ENCODE measurements around the gene DNAI7.

The DNAI7 gene

GRCh38 chr12:25195056-25195971 lies at the start of gene DNAI7, which contains the start of gene ETFRF1:
TSS of gene DNAI7 (minus strand) at chr12:25195160. CDS start at chr12:25195078, 82 bp downstream.
TSS of gene ETFRF1 (plus strand) at chr12:25195237. CDS start at chr12:25203957, 8,720 bp downstream.
- H3K4me3 ChIP-seq (ENCODE audit: low read depth, low read length), result peak within 1 kb of the TSS; percentile 73
- DNase-seq (ENCODE audit: low read depth), result peak; percentile 70

GRCh38 chr12:25243680-25243990 lies 48.7 kb upstream of the DNAI7 start:
- no peak overlapping the region for H3K4me3 ChIP-seq (ENCODE audit: low read depth, low read length)
- no peak for DNase-seq (ENCODE audit: low read depth)

- DNase-seq (ENCODE audit: low read depth), result no peak
Observed at GRCh38 chr12:25242981-25243679, 48.2 kb upstream of the DNAI7 start.

GRCh38 chr12:25241167-25242020 lies 46.4 kb upstream of the DNAI7 start:
- DNase-seq (ENCODE audit: low read depth), result peak; percentile 24
- H3K4me3 ChIP-seq (ENCODE audit: low read depth, low read length), result no peak overlapping the region

More at GRCh38 chr12:25242981-25243679, 48.2 kb upstream of the DNAI7 start:
- no peak overlapping the region for H3K4me3 ChIP-seq (ENCODE audit: low read depth, low read length)

- no peak overlapping the region for H3K4me3 ChIP-seq (ENCODE audit: low read depth, low read length)
- DNase-seq (ENCODE audit: low read depth), result no peak
Observed at GRCh38 chr12:25236626-25237025, 41.7 kb upstream of the DNAI7 start.

GRCh38 chr12:25236190-25236589 lies 41.2 kb upstream of the DNAI7 start:
- no peak for DNase-seq (ENCODE audit: low read depth)

GRCh38 chr12:25213338-25213737 lies 18.4 kb upstream of the DNAI7 start:
- no peak overlapping the region for H3K4me3 ChIP-seq (ENCODE audit: low read depth, low read length)
- no peak for DNase-seq (ENCODE audit: low read depth)

More at GRCh38 chr12:25236190-25236589, 41.2 kb upstream of the DNAI7 start:
- H3K4me3 ChIP-seq (ENCODE audit: low read depth, low read length), result no peak overlapping the region

GRCh38 chr12:25208554-25208953 lies 13.6 kb upstream of the DNAI7 start:
- no peak overlapping the region for H3K4me3 ChIP-seq (ENCODE audit: low read depth, low read length)
- no peak for DNase-seq (ENCODE audit: low read depth)

- DNase-seq (ENCODE audit: low read depth), result no peak
- H3K4me3 ChIP-seq (ENCODE audit: low read depth, low read length), result no peak overlapping the region
Observed at GRCh38 chr12:25207846-25208245, 12.9 kb upstream of the DNAI7 start.

- H3K4me3 ChIP-seq (ENCODE audit: low read depth, low read length), result no peak overlapping the region
- no peak for DNase-seq (ENCODE audit: low read depth)
Observed at GRCh38 chr12:25207411-25207810, 12.5 kb upstream of the DNAI7 start.

- H3K4me3 ChIP-seq (ENCODE audit: low read depth, low read length), result no peak overlapping the region
- DNase-seq (ENCODE audit: low read depth), result no peak
Observed at GRCh38 chr12:25202137-25202536, 7.2 kb upstream of the DNAI7 start.

- no peak overlapping the region for H3K4me3 ChIP-seq (ENCODE audit: low read depth, low read length)
- DNase-seq (ENCODE audit: low read depth), result peak; percentile 7
Observed at GRCh38 chr12:25200703-25201102, 5.7 kb upstream of the DNAI7 start.

GRCh38 chr12:25197608-25198007 lies 2.6 kb upstream of the DNAI7 start:
- H3K4me3 ChIP-seq (ENCODE audit: low read depth, low read length), result no peak overlapping the region
- no peak for DNase-seq (ENCODE audit: low read depth)

GRCh38 chr12:25194722-25195055 lies 271 bp downstream of the DNAI7 start:
- peak overlapping the region; percentile 73 for H3K4me3 ChIP-seq (ENCODE audit: low read depth, low read length)
- DNase-seq (ENCODE audit: low read depth), result no peak

- H3K4me3 ChIP-seq (ENCODE audit: low read depth, low read length), result peak overlapping the region; percentile 73
- DNase-seq (ENCODE audit: low read depth), result no peak
Observed at GRCh38 chr12:25194214-25194613, 746 bp downstream of the DNAI7 start.

- DNase-seq (ENCODE audit: low read depth), result no peak
Observed at GRCh38 chr12:25190793-25191192, 4.2 kb downstream of the DNAI7 start.

GRCh38 chr12:25189656-25190055 lies 5.3 kb downstream of the DNAI7 start:
- no peak overlapping the region for H3K4me3 ChIP-seq (ENCODE audit: low read depth, low read length)
- DNase-seq (ENCODE audit: low read depth), result no peak

More at GRCh38 chr12:25190793-25191192, 4.2 kb downstream of the DNAI7 start:
- H3K4me3 ChIP-seq (ENCODE audit: low read depth, low read length), result no peak overlapping the region

- no peak overlapping the region for H3K4me3 ChIP-seq (ENCODE audit: low read depth, low read length)
- DNase-seq (ENCODE audit: low read depth), result peak; percentile 68
Observed at GRCh38 chr12:25187781-25188180, 7.2 kb downstream of the DNAI7 start.

GRCh38 chr12:25186788-25187402 lies 8.1 kb downstream of the DNAI7 start:
- H3K4me3 ChIP-seq (ENCODE audit: low read depth, low read length), result no peak overlapping the region
- DNase-seq (ENCODE audit: low read depth), result no peak

Data from skeletal muscle cell (primary cell).